ENCODE measurements around the gene PPP1R18. TPM values are rescaled to one million over a fixed set of nuclear protein-coding genes. Genes with fewer than 3 reads are reported as not detected.

The PPP1R18 gene
- total and polyA plus RNA-seq, 9 of the 15 experiments (the other 6 are each of a cell fraction or from before 2014, with no cell fraction given): 12.0 to 99.2 (median 42.6) TPM

GRCh38 chr6:30730601-30731435 is 44.4 kb upstream of the PPP1R18 start (continued):
- TF ChIP-seq SMC3 (conservative IDR thresholded peaks at IDR 0.05; ENCODE audit: insufficient read depth, low read depth, low read length): peak; percentile 98
- TF ChIP-seq FOXJ2 (tag; IDR thresholded peaks at IDR 0.05): no peak
- TF ChIP-seq ASH1L (IDR thresholded peaks at IDR 0.05; ENCODE audit: borderline replicate concordance, low read depth, partially characterized antibody): no peak
- TF ChIP-seq, protein P1, sequence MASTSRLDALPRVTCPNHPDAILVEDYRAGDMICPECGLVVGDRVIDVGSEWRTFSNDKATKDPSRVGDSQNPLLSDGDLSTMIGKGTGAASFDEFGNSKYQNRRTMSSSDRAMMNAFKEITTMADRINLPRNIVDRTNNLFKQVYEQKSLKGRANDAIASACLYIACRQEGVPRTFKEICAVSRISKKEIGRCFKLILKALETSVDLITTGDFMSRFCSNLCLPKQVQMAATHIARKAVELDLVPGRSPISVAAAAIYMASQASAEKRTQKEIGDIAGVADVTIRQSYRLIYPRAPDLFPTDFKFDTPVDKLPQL (IDR thresholded peaks at IDR 0.05; ENCODE audit: extremely low read depth, insufficient read length): no peak
- TF ChIP-seq SOX6 (IDR thresholded peaks at IDR 0.05): 0 out of 2 replicates have a peak, but pooled peaks have one; percentile 18
- TF ChIP-seq ZEB2 (IDR thresholded peaks at IDR 0.05): peak; percentile 52; the same call in 1 of the 2 replicates
- peak in 1 of 2 experiments; percentile 43; a peak in 1 of 4 replicates for TF ChIP-seq RCOR1 (IDR thresholded peaks at IDR 0.05; ENCODE audit: borderline replicate concordance in 1 of 2, low read depth in 2 of 2, low read length in 2 of 2)
- TF ChIP-seq CHD1 (IDR thresholded peaks at IDR 0.05; ENCODE audit: low read length): no peak
- peak; percentile 35; the same call in 1 of the 2 replicates for TF ChIP-seq HCFC1 (IDR thresholded peaks at IDR 0.05; ENCODE audit: low read depth, low read length)
- no peak for TF ChIP-seq SETDB1 (IDR thresholded peaks at IDR 0.05; ENCODE audit: low read length)
- TF ChIP-seq ZNF24 (IDR thresholded peaks at IDR 0.05): peak; percentile 60; the same call in 1 of the 2 replicates
- TF ChIP-seq, protein P2, sequence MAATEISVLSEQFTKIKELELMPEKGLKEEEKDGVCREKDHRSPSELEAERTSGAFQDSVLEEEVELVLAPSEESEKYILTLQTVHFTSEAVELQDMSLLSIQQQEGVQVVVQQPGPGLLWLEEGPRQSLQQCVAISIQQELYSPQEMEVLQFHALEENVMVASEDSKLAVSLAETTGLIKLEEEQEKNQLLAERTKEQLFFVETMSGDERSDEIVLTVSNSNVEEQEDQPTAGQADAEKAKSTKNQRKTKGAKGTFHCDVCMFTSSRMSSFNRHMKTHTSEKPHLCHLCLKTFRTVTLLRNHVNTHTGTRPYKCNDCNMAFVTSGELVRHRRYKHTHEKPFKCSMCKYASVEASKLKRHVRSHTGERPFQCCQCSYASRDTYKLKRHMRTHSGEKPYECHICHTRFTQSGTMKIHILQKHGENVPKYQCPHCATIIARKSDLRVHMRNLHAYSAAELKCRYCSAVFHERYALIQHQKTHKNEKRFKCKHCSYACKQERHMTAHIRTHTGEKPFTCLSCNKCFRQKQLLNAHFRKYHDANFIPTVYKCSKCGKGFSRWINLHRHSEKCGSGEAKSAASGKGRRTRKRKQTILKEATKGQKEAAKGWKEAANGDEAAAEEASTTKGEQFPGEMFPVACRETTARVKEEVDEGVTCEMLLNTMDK (IDR thresholded peaks at IDR 0.05; ENCODE audit: borderline replicate concordance, insufficient read depth, low read depth, low read length, poor library complexity, severe bottlenecking): peak; percentile 24
- TF ChIP-seq PHB (CRISPR knock-in tag; IDR thresholded peaks at IDR 0.05): no peak
- TF ChIP-seq NFE2L1 (tag; IDR thresholded peaks at IDR 0.05; ENCODE audit: borderline replicate concordance, low read depth): no peak
- 0 out of 2 replicates have a peak, but pooled peaks have one; percentile 9 for TF ChIP-seq NKRF (IDR thresholded peaks at IDR 0.05; ENCODE audit: borderline replicate concordance)
- TF ChIP-seq, protein P3, sequence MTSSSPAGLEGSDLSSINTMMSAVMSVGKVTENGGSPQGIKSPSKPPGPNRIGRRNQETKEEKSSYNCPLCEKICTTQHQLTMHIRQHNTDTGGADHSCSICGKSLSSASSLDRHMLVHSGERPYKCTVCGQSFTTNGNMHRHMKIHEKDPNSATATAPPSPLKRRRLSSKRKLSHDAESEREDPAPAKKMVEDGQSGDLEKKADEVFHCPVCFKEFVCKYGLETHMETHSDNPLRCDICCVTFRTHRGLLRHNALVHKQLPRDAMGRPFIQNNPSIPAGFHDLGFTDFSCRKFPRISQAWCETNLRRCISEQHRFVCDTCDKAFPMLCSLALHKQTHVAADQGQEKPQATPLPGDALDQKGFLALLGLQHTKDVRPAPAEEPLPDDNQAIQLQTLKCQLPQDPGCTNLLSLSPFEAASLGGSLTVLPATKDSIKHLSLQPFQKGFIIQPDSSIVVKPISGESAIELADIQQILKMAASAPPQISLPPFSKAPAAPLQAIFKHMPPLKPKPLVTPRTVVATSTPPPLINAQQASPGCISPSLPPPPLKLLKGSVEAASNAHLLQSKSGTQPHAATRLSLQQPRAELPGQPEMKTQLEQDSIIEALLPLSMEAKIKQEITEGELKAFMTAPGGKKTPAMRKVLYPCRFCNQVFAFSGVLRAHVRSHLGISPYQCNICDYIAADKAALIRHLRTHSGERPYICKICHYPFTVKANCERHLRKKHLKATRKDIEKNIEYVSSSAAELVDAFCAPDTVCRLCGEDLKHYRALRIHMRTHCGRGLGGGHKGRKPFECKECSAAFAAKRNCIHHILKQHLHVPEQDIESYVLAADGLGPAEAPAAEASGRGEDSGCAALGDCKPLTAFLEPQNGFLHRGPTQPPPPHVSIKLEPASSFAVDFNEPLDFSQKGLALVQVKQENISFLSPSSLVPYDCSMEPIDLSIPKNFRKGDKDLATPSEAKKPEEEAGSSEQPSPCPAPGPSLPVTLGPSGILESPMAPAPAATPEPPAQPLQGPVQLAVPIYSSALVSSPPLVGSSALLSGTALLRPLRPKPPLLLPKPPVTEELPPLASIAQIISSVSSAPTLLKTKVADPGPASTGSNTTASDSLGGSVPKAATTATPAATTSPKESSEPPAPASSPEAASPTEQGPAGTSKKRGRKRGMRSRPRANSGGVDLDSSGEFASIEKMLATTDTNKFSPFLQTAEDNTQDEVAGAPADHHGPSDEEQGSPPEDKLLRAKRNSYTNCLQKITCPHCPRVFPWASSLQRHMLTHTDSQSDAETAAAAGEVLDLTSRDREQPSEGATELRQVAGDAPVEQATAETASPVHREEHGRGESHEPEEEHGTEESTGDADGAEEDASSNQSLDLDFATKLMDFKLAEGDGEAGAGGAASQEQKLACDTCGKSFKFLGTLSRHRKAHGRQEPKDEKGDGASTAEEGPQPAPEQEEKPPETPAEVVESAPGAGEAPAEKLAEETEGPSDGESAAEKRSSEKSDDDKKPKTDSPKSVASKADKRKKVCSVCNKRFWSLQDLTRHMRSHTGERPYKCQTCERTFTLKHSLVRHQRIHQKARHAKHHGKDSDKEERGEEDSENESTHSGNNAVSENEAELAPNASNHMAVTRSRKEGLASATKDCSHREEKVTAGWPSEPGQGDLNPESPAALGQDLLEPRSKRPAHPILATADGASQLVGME (CRISPR knock-in tag; IDR thresholded peaks at IDR 0.05): no peak
